ENCODE results near the gene C10orf62. TPM values are rescaled to one million over a fixed set of nuclear protein-coding genes. Genes with fewer than 3 reads are reported as not detected.

The C10orf62 gene
- total and polyA plus RNA-seq, 2 donors (not counting 3 experiments of a cell fraction or from before 2014, with no cell fraction given), result not detected

GRCh38 chr10:97577701-97578100 is 11.8 kb upstream of the C10orf62 start:
- H3K27me3 ChIP-seq (ENCODE audit: control insufficient read depth in 2 of 2, insufficient read depth in 2 of 2, low read length in 2 of 2), result no peaks in the 10 kb centered on the region
- no peaks in the 10 kb centered on the region for H3K9me1 ChIP-seq (replicated peaks; ENCODE audit: control insufficient read depth, extremely low read depth, insufficient read depth, low read length)
- H3K4me1 ChIP-seq (ENCODE audit: control insufficient read depth, extremely low read depth, insufficient read depth, low read length), result peaks cover 14% of the 10 kb centered on the region
- FAIRE-seq (no peak), DNase-seq (ENCODE audit: low read depth, low spot score) (no peak)
- no peaks in the 10 kb centered on the region for H3K36me3 ChIP-seq (ENCODE audit: control insufficient read depth in 2 of 2, extremely low read depth in 1 of 2, insufficient read depth in 2 of 2, low read length in 2 of 2)
- TF ChIP-seq MYC (IDR thresholded peaks at IDR 0.05; ENCODE audit: low read depth, low read length) (no peak), JUN (IDR thresholded peaks at IDR 0.05; ENCODE audit: borderline replicate concordance, insufficient read depth, insufficient read length, low read depth) (no peak), POLR2A (IDR thresholded peaks at IDR 0.05; ENCODE audit: low read depth, low read length) (no peak), EZH2 (IDR thresholded peaks at IDR 0.05; ENCODE audit: borderline replicate concordance, low read depth, low read length, severe bottlenecking) (no peak), FOS (IDR thresholded peaks at IDR 0.05; ENCODE audit: borderline replicate concordance, insufficient read depth, low read length) (no peak), MAX (IDR thresholded peaks at IDR 0.05; ENCODE audit: insufficient read depth, insufficient read length) (no peak), GATA2 (IDR thresholded peaks at IDR 0.05; ENCODE audit: insufficient read depth, insufficient read length, low read depth, low read length) (no peak), CTCF (IDR thresholded peaks at IDR 0.05; ENCODE audit: extremely low read depth in 1 of 2, insufficient read depth in 1 of 2, low read depth in 1 of 2, low read length in 2 of 2) (no peak), POLR2AphosphoS5 (IDR thresholded peaks at IDR 0.05; ENCODE audit: insufficient read depth, low read depth, low read length) (no peak)
- intact Hi-C loops (cut with micrococcal nuclease), result no loop called here
- no peak overlapping the region for H3K4me3 ChIP-seq (replicated peaks in 1 of 3; ENCODE audit: insufficient read depth in 1 of 3, low read depth in 1 of 3, low read length in 3 of 3)
- dilution Hi-C loops (cut with MboI; ENCODE audit: extremely low pct_ligation_motif_present, low sequenced_read_pairs), result no loop called here
- POLR2A ChIA-PET, result no interaction called here
- H3K27ac ChIP-seq (ENCODE audit: insufficient read depth, low read depth, low read length), result no peak overlapping the region
- H3K9me3 ChIP-seq (replicated peaks; ENCODE audit: control insufficient read depth, insufficient read depth, low read length), result no peaks in the 10 kb centered on the region
- BruUV-seq (replicated peaks), result no TSS peak
- CTCF ChIA-PET, result interaction anchor here (1.0 to 8.2 kb wide), 3 partner anchors 9 to 36 kb away, joined by 3 to 304 read pairs (median 16); no protein-coding TSS in a partner anchor
- H2AFZ ChIP-seq (ENCODE audit: low read depth, low read length), result no peak overlapping the region
- H4K20me1 ChIP-seq (replicated peaks; ENCODE audit: control insufficient read depth, extremely low read depth, insufficient read depth, low read length), result no peaks in the 10 kb centered on the region
- H3K9ac ChIP-seq (replicated peaks; ENCODE audit: extremely low read depth, insufficient read depth, low read length), result no peak overlapping the region
- H3K4me2 ChIP-seq (ENCODE audit: insufficient read depth, low read length), result no peak overlapping the region
- H3K79me2 ChIP-seq (ENCODE audit: control insufficient read depth, insufficient read depth, low read length), result no peaks in the 10 kb centered on the region

Data from endothelial cell of umbilical vein (primary cell).